Measurements from ENCODE around the gene BNIP1.

Gene BNIP1

DNA sequence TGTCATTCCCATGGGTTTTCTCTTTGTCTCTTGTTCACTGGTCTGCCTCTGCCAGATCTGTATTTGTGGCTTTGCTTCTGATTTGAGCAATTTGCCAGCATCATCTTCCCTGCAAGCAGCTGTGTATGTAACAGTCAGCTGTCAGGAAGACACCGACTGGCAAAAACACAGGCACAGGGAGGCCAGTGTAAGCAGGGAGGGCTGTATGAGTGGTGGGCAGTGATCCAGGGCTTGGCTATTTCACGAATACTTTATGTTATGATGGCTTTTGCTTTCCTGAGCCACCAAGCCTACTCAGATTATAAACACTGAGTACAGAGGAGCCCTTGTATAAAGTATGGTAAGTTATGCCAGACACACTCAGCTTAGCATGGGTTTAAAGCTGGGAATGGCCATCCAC, 11.6 kb downstream of the BNIP1 start:
- H2AFZ ChIP-seq (ENCODE audit: low read depth, low read length): no peak overlapping the region
- H4K20me1 ChIP-seq (ENCODE audit: insufficient read depth, low read length): no peaks in the 10 kb centered on the region
- no peak overlapping the region for H3K4me2 ChIP-seq (ENCODE audit: low read length)
- no peak overlapping the region for H3K9ac ChIP-seq (ENCODE audit: low read length)
- H3K9me3 ChIP-seq (ENCODE audit: insufficient read depth, low read length): no peaks in the 10 kb centered on the region
- H3K4me1 ChIP-seq (ENCODE audit: low read length): no peaks in the 10 kb centered on the region
- TF ChIP-seq, protein P1, sequence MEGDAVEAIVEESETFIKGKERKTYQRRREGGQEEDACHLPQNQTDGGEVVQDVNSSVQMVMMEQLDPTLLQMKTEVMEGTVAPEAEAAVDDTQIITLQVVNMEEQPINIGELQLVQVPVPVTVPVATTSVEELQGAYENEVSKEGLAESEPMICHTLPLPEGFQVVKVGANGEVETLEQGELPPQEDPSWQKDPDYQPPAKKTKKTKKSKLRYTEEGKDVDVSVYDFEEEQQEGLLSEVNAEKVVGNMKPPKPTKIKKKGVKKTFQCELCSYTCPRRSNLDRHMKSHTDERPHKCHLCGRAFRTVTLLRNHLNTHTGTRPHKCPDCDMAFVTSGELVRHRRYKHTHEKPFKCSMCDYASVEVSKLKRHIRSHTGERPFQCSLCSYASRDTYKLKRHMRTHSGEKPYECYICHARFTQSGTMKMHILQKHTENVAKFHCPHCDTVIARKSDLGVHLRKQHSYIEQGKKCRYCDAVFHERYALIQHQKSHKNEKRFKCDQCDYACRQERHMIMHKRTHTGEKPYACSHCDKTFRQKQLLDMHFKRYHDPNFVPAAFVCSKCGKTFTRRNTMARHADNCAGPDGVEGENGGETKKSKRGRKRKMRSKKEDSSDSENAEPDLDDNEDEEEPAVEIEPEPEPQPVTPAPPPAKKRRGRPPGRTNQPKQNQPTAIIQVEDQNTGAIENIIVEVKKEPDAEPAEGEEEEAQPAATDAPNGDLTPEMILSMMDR (IDR thresholded peaks at IDR 0.05; ENCODE audit: low read depth, low read length): no peak
- no peak for TF ChIP-seq EZH2phosphoT487 (IDR thresholded peaks at IDR 0.05; ENCODE audit: low read depth)
- peaks cover 6% of the 10 kb centered on the region for H3K36me3 ChIP-seq (replicated peaks; ENCODE audit: low read depth, low read length)
- H3K27ac ChIP-seq (ENCODE audit: low read length): no peak overlapping the region
- no peaks in the 10 kb centered on the region for H3K79me2 ChIP-seq (ENCODE audit: low read length)
- no peak overlapping the region for H3K4me3 ChIP-seq (ENCODE audit: low read length)
- no peaks in the 10 kb centered on the region for H3K27me3 ChIP-seq (ENCODE audit: low read depth, low read length)

DNA sequence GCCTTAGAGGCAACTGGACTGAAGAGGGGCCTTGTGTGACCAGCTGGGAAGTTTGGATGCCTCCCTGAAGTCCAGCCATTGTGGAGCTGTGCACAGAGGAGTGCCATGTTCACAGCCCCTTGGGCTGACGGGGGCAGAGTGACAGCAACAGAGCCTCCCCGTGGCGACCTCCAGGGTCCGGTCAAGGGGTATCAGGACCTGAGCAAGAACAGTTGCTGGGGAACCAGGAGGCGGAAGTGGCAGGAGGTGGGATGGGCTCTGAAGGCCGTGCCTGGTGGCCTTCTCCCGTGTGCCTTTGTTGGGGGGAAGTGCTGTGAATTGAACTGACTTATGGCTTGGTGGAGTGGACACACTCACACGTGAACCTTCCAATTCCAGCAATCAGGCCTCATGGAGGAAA, 14.0 kb downstream of the BNIP1 start:
- Histone ChIP-seq H3K4me1 (ENCODE audit: low read length) (no peaks in the 10 kb centered on the region), H3K4me3 (ENCODE audit: low read length) (no peak overlapping the region), H3K79me2 (ENCODE audit: low read length) (no peaks in the 10 kb centered on the region), H3K27me3 (ENCODE audit: low read depth, low read length) (no peaks in the 10 kb centered on the region), H3K36me3 (replicated peaks; ENCODE audit: low read depth, low read length) (peaks cover 5% of the 10 kb centered on the region), H3K4me2 (ENCODE audit: low read length) (no peak overlapping the region), H3K27ac (ENCODE audit: low read length) (no peak overlapping the region), H4K20me1 (ENCODE audit: insufficient read depth, low read length) (no peaks in the 10 kb centered on the region), H2AFZ (ENCODE audit: low read depth, low read length) (no peak overlapping the region), H3K9ac (ENCODE audit: low read length) (no peak overlapping the region), H3K9me3 (ENCODE audit: insufficient read depth, low read length) (no peaks in the 10 kb centered on the region)
- TF ChIP-seq, protein P1 (IDR thresholded peaks at IDR 0.05; ENCODE audit: low read depth, low read length): no peak
- no peak for TF ChIP-seq EZH2phosphoT487 (IDR thresholded peaks at IDR 0.05; ENCODE audit: low read depth)

DNA sequence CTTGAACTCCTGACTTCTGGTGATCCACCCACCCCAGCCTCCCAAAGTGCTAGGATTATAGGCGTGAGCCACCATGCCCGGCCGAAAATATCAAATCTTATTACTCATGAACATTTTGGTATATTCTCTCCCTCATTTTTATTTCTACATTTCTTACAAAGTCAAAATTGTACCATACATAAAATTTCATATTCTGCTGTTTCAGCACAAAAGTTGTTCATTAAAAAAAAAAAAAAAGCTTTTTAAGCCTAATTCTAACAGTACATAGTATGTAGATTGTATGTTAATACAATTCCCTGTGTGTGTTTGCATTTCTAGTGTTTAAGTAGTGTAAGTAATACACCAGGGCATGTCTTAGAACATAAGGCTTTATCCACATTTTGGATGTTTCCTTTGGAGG, 14.9 kb downstream of the BNIP1 start:
- Histone ChIP-seq H3K9ac (ENCODE audit: low read length) (no peak overlapping the region), H3K4me1 (ENCODE audit: low read length) (no peaks in the 10 kb centered on the region), H3K9me3 (ENCODE audit: insufficient read depth, low read length) (no peaks in the 10 kb centered on the region), H3K36me3 (replicated peaks; ENCODE audit: low read depth, low read length) (peaks cover 5% of the 10 kb centered on the region), H3K27me3 (ENCODE audit: low read depth, low read length) (no peaks in the 10 kb centered on the region), H3K4me3 (ENCODE audit: low read length) (no peak overlapping the region), H4K20me1 (ENCODE audit: insufficient read depth, low read length) (no peaks in the 10 kb centered on the region), H3K4me2 (ENCODE audit: low read length) (no peak overlapping the region), H3K79me2 (ENCODE audit: low read length) (no peaks in the 10 kb centered on the region), H3K27ac (ENCODE audit: low read length) (no peak overlapping the region), H2AFZ (ENCODE audit: low read depth, low read length) (no peak overlapping the region)
- no peak for TF ChIP-seq EZH2phosphoT487 (IDR thresholded peaks at IDR 0.05; ENCODE audit: low read depth)
- TF ChIP-seq, protein P1 (IDR thresholded peaks at IDR 0.05; ENCODE audit: low read depth, low read length): no peak

DNA sequence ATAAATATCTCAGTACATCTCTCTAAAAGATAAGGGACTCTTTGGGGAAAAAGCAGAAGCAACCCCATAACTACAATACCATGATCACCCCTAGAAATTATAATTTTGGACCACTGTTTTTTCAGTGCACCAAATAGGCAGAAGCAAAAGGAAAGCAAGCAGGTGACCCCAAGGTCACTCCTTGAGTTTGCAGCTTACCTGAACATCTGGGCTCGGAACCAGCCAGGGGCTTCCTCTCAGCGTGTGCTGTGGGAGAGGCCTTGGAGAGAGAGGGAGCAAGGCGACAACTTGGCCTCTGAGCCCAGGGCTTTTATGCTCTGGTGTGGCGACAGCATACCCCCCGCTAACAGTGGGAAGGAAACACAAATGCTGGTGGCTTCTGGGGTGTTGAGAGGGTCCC, 16.8 kb downstream of the BNIP1 start:
- H3K4me2 ChIP-seq (ENCODE audit: low read length): no peak overlapping the region
- H3K4me3 ChIP-seq (ENCODE audit: low read length): no peak overlapping the region
- H3K9me3 ChIP-seq (ENCODE audit: insufficient read depth, low read length): no peaks in the 10 kb centered on the region
- no peak for TF ChIP-seq EZH2phosphoT487 (IDR thresholded peaks at IDR 0.05; ENCODE audit: low read depth)
- TF ChIP-seq, protein P1 (IDR thresholded peaks at IDR 0.05; ENCODE audit: low read depth, low read length): no peak
- no peaks in the 10 kb centered on the region for H3K27me3 ChIP-seq (ENCODE audit: low read depth, low read length)
- H2AFZ ChIP-seq (ENCODE audit: low read depth, low read length): no peak overlapping the region
- H3K36me3 ChIP-seq (replicated peaks; ENCODE audit: low read depth, low read length): peaks cover 5% of the 10 kb centered on the region
- H3K4me1 ChIP-seq (ENCODE audit: low read length): no peaks in the 10 kb centered on the region
- H4K20me1 ChIP-seq (ENCODE audit: insufficient read depth, low read length): no peaks in the 10 kb centered on the region
- no peaks in the 10 kb centered on the region for H3K79me2 ChIP-seq (ENCODE audit: low read length)
- H3K9ac ChIP-seq (ENCODE audit: low read length): no peak overlapping the region
- no peak overlapping the region for H3K27ac ChIP-seq (ENCODE audit: low read length)

Data from OCI-LY3 (cell line).